Thymus (tissue), 11 donors: ENCODE measurements around the gene TCF12. TPM values are rescaled to one million over a fixed set of nuclear protein-coding genes. Genes with fewer than 3 reads are reported as not detected.
A peak's percentile ranks its signal among the peaks of the same experiment; 100 is the strongest.

ENCODE experiments used
- DNase-seq, 9 donors: peaks; one replicate each; pipeline ENCODE4 v3.0.0-alpha.2; 2013; ENCODE audit warnings: low spot score in 9 of 9, low read depth in 6 of 9, missing footprints in 1 of 9
- H3K27ac ChIP-seq, 2 donors: one replicate each; pipeline ENCODE4 v1.5.1; 2013; ENCODE audit warnings: control low read depth in 1 of 2, low read depth in 1 of 2, low read length in 1 of 2, mild to moderate bottlenecking in 1 of 2, moderate library complexity in 1 of 2
- H3K27me3 ChIP-seq, 2 donors: one replicate each; pipeline ENCODE4 v1.5.1; 2013; ENCODE audit warnings: low read length in 1 of 2; ENCODE audit not compliant: control insufficient read depth in 2 of 2, insufficient read depth in 1 of 2
- H3K36me3 ChIP-seq, 2 donors: one replicate each; pipeline ENCODE4 v1.5.1; 2013; ENCODE audit warnings: low read length in 1 of 2, mild to moderate bottlenecking in 1 of 2, moderate library complexity in 1 of 2; ENCODE audit not compliant: control insufficient read depth in 2 of 2, insufficient read depth in 2 of 2
- H3K4me1 ChIP-seq, 2 donors: one replicate each; pipeline ENCODE4 v1.5.1; 2013; ENCODE audit warnings: low read length in 2 of 2; ENCODE audit not compliant: control insufficient read depth in 2 of 2, insufficient read depth in 2 of 2
- H3K4me3 ChIP-seq, 2 donors: one replicate each; pipeline ENCODE4 v1.5.1; 2013; ENCODE audit warnings: low read length in 2 of 2, control low read depth in 1 of 2, mild to moderate bottlenecking in 1 of 2
- H3K9me3 ChIP-seq, 2 donors: one replicate each; pipeline ENCODE4 v1.5.1; 2013; ENCODE audit warnings: low read length in 1 of 2, mild to moderate bottlenecking in 1 of 2; ENCODE audit not compliant: control insufficient read depth in 2 of 2, insufficient read depth in 1 of 2
- WGBS: extraction: QIAGEN DNeasy Blood & Tissue Kit; methylation state at CpG from one replicate; pipeline ENCODE4 v1.1.7; 2013; 5-methylcytosine and 5-hydroxymethylcytosine counted together
- polyA plus RNA-seq: library from polyadenylated mRNA; stranded (reverse); fragments of 200-250 nt; gene quantifications from one replicate; pipeline ENCODE4 v1.2.3, GENCODE V29; 2013
- total RNA-seq: library from RNA; stranded (reverse); fragments of 120-200 nt; gene quantifications from one replicate; pipeline ENCODE4 v1.2.4, GENCODE V29; 2013
- donor health status: healthy.

TCF12 gene
- total and polyA plus RNA-seq, 2 donors = 45.2 to 159 TPM

- no peaks in the 10 kb centered on the region for H3K27me3 ChIP-seq
- no peak overlapping the region for H3K27ac ChIP-seq
- H3K9me3 ChIP-seq = peaks cover 0 to 2% of the 10 kb centered on the region in 2 donors
- whole genome bisulfite sequencing = 98% methylated on average over 2 of the region's 2 CpGs
- H3K4me3 ChIP-seq = no peak overlapping the region
- no peak for DNase-seq
- no peaks in the 10 kb centered on the region for H3K36me3 ChIP-seq
- H3K4me1 ChIP-seq = no peaks in the 10 kb centered on the region
These were observed 16.5 kb upstream of the TCF12 start for GRCh38 chr15:56901931-56902330.

- no peak for DNase-seq
- H3K4me1 ChIP-seq = peaks cover 0 to under 1% of the 10 kb centered on the region in 2 donors
- peaks cover 0 to 3% of the 10 kb centered on the region in 2 donors for H3K36me3 ChIP-seq
- H3K4me3 ChIP-seq = no peak overlapping the region
- 86% methylated on average over 1 of the region's 1 CpG for whole genome bisulfite sequencing
- no peak overlapping the region for H3K27ac ChIP-seq
- H3K9me3 ChIP-seq = peaks cover 0 to 4% of the 10 kb centered on the region in 2 donors
- no peaks in the 10 kb centered on the region for H3K27me3 ChIP-seq
These were observed 11.7 kb upstream of the TCF12 start for GRCh38 chr15:56906766-56907165.

- Histone ChIP-seq H3K4me3 (no peak overlapping the region), H3K27ac (no peak overlapping the region), H3K9me3 (peaks cover 0 to 4% of the 10 kb centered on the region in 2 donors), H3K36me3 (peaks cover 2 to 3% of the 10 kb centered on the region in 2 donors), H3K27me3 (no peaks in the 10 kb centered on the region), H3K4me1 (peaks cover 6 to 10% of the 10 kb centered on the region in 2 donors)
- DNase-seq = no peak
- WGBS = 97% methylated on average over 7 of the region's 7 CpGs
These were observed 7.6 kb upstream of the TCF12 start for GRCh38 chr15:56910801-56911200.

- peaks cover 11 to 24% of the 10 kb centered on the region in 2 donors for H3K4me1 ChIP-seq
- 94% methylated on average over 3 of the region's 3 CpGs for WGBS
These were observed 5.2 kb upstream of the TCF12 start for GRCh38 chr15:56913241-56913640.

GRCh38 chr15:56913670-56914069, 4.8 kb upstream of the TCF12 start:
- 80% methylated on average over 2 of the region's 2 CpGs for WGBS
- Histone ChIP-seq H3K9me3 (peaks cover 0 to 9% of the 10 kb centered on the region in 2 donors), H3K4me1 (peaks cover 11 to 24% of the 10 kb centered on the region in 2 donors), H3K36me3 (peaks cover 3 to 4% of the 10 kb centered on the region in 2 donors), H3K4me3 (no peak overlapping the region), H3K27me3 (no peaks in the 10 kb centered on the region), H3K27ac (no peak overlapping the region)
- DNase-seq = no peak

More at GRCh38 chr15:56913241-56913640, 5.2 kb upstream of the TCF12 start:
- DNase-seq = no peak
- Histone ChIP-seq H3K27me3 (no peaks in the 10 kb centered on the region), H3K36me3 (peaks cover 3 to 4% of the 10 kb centered on the region in 2 donors), H3K4me3 (no peak overlapping the region), H3K9me3 (peaks cover 0 to 9% of the 10 kb centered on the region in 2 donors), H3K27ac (no peak overlapping the region)

GRCh38 chr15:56915888-56916287, 2.6 kb upstream of the TCF12 start:
- peaks cover 11 to 24% of the 10 kb centered on the region in 2 donors for H3K4me1 ChIP-seq
- H3K9me3 ChIP-seq = peaks cover 0 to 4% of the 10 kb centered on the region in 2 donors
- no peak for DNase-seq
- H3K27ac ChIP-seq = no peak overlapping the region
- H3K4me3 ChIP-seq = no peak overlapping the region
- whole genome bisulfite sequencing = 93% methylated on average over 4 of the region's 4 CpGs
- H3K27me3 ChIP-seq = no peaks in the 10 kb centered on the region
- peaks cover under 1 to 4% of the 10 kb centered on the region in 2 donors for H3K36me3 ChIP-seq

- Histone ChIP-seq H3K9me3 (peaks cover 0 to 4% of the 10 kb centered on the region in 2 donors), H3K4me3 (peak overlapping the region; percentile 93 to 99), H3K36me3 (peaks cover 0 to 4% of the 10 kb centered on the region in 2 donors), H3K27ac (peak overlapping the region in 1 of 2 donors; percentile 97), H3K27me3 (no peaks in the 10 kb centered on the region), H3K4me1 (peaks cover 11 to 21% of the 10 kb centered on the region in 2 donors)
- no peak for DNase-seq
- WGBS = 98% methylated on average over 8 of the region's 8 CpGs
These were observed 1.5 kb upstream of the TCF12 start for GRCh38 chr15:56916825-56917477.

GRCh38 chr15:56917652-56918045, 795 bp upstream of the TCF12 start:
- Histone ChIP-seq H3K27ac (peak overlapping the region; percentile 92 to 97), H3K9me3 (peaks cover 0 to 4% of the 10 kb centered on the region in 2 donors), H3K27me3 (no peaks in the 10 kb centered on the region), H3K36me3 (peaks cover 0 to 4% of the 10 kb centered on the region in 2 donors), H3K4me3 (peak overlapping the region; percentile 93 to 99), H3K4me1 (peaks cover 9 to 16% of the 10 kb centered on the region in 2 donors)
- peak in 3 of 9 donors; percentile 44 to 74 (median 48) for DNase-seq
- 26% methylated on average over 9 of the region's 9 CpGs for WGBS

GRCh38 chr15:56919031-56919608, 676 bp downstream of the TCF12 start:
- peak in 4 of 9 donors; percentile 38 to 74 (median 50) for DNase-seq
- WGBS = under 1% methylated on average over 81 of the region's 81 CpGs
- H3K27ac ChIP-seq = peak overlapping the region; percentile 92 to 97
- peak overlapping the region; percentile 93 to 99 for H3K4me3 ChIP-seq
- peaks cover 0 to 9% of the 10 kb centered on the region in 2 donors for H3K36me3 ChIP-seq
- H3K27me3 ChIP-seq = no peaks in the 10 kb centered on the region
- H3K4me1 ChIP-seq = peaks cover 9 to 13% of the 10 kb centered on the region in 2 donors
- peaks cover 0 to 4% of the 10 kb centered on the region in 2 donors for H3K9me3 ChIP-seq
